GM10248 (cell line): Measurements from ENCODE around the gene GLA.

ENCODE experiments used
- CTCF ChIA-PET: fragments of 300-600 bp; sonication (Branson Sonifier 250); formaldehyde crosslinking; extraction: SDS; loops from one replicate; lab custom pipeline; 2021; ENCODE audit warnings: antibody characterized with exemption; lab: Yijun Ruan, JAX
- POLR2A ChIA-PET: fragments of 350-650 bp; sonication (Branson Sonifier 250); formaldehyde crosslinking; extraction: SDS; loops from one replicate; lab custom pipeline; 2020; ENCODE audit warnings: antibody characterized with exemption; lab: Yijun Ruan, JAX
- DNase-seq: peaks from one replicate; pipeline ENCODE4 v3.0.0; 2012; ENCODE audit errors: extremely low spot score
- CTCF ChIP-seq: IDR thresholded peaks from 2 replicates; pipeline ENCODE4 v1.5.1; 2012; ENCODE audit warnings: mild to moderate bottlenecking, low read depth; ENCODE audit errors: extremely low read depth, missing control alignments, control extremely low read depth

The GLA gene

GRCh38 chrX:101369687-101370086, 38.0 kb downstream of the GLA start:
- CTCF ChIA-PET, result interaction anchor here (1.9 kb wide), 1 partner anchor 13 kb away, joined by 4 read pairs; no protein-coding TSS in a partner anchor
- no peak for DNase-seq
- POLR2A ChIA-PET, result no interaction called here
- TF ChIP-seq CTCF, result no peak

GRCh38 chrX:101368800-101369199, 38.9 kb downstream of the GLA start:
- ChIA-PET CTCF (interaction anchor here (1.9 kb wide), 1 partner anchor 13 kb away, joined by 4 read pairs; no protein-coding TSS in a partner anchor), POLR2A (no interaction called here)
- DNase-seq, result no peak
- no peak for TF ChIP-seq CTCF

- CTCF ChIA-PET, result interaction anchor here (1.3 to 1.5 kb wide), 2 partner anchors 16 to 25 kb away, joined by 3 to 5 read pairs; partner anchors contain the start of genes RPL36A and TIMM8A
- POLR2A ChIA-PET, result no interaction called here
- TF ChIP-seq CTCF, result no peak
- DNase-seq, result no peak
Observed at GRCh38 chrX:101365301-101365795, 42.4 kb downstream of the GLA start.

- ChIA-PET CTCF (no interaction called here), POLR2A (no interaction called here)
- no peak for DNase-seq
- TF ChIP-seq CTCF, result no peak
Observed at GRCh38 chrX:101362757-101363156, 45.0 kb downstream of the GLA start.

- POLR2A ChIA-PET, result no interaction called here
- no peak for DNase-seq
- TF ChIP-seq CTCF, result no peak
- CTCF ChIA-PET, result no interaction called here
Observed at GRCh38 chrX:101362116-101362515, 45.6 kb downstream of the GLA start.

- POLR2A ChIA-PET, result no interaction called here
- CTCF ChIA-PET, result no interaction called here
- DNase-seq, result no peak
- TF ChIP-seq CTCF, result no peak
Observed at GRCh38 chrX:101360390-101360789, 47.3 kb downstream of the GLA start.

- ChIA-PET CTCF (no interaction called here), POLR2A (no interaction called here)
- TF ChIP-seq CTCF, result no peak
- DNase-seq, result no peak
Observed at GRCh38 chrX:101359966-101360365, 47.8 kb downstream of the GLA start.
